ENCODE measurements around the gene PSMB10.
"Not testable (repeated sequence)": the region's sequence is repeated elsewhere in the genome, so short reads cannot be mapped to it uniquely, and the experiment has no call there.

Gene PSMB10

DNA sequence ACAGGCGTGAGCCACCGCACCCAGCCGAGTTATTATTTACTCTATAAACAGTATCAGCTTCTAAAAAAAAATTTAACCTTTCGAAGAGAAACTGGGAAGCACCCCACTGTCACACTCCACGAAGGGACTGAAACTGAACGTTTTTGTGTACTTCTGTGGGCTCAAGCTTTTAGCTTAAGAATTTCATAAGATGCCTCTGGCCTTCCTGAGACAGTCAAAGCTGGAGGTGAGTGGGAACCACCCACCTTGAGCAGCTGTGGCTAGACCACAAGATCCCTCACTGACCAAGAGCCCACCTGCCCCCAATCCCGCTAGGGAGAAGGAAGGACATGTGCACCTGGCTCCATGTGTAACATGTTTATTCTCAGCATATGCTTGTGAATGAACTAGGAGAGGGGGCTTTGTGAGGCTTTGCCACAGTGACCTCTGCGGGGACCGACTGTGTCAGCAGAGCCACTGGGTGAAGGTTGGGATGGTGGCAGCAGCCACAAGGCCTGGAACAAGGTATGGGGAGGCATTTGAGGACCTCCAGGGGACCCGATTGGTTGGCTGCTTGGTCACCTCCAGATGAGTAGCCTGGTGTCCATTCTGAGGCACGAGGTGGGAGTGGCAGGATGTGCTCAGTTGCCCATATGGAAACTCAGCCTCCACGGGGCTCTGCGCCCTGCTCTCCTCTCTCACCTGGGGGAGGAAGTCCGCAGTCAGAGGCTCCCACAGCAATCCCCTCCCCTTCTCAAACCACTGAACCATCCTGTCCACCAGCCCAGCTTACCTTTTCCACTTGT is 38.9 kb upstream of the PSMB10 start:
- no peak overlapping the region for H3K4me3 ChIP-seq (ENCODE audit: control insufficient read depth, low read depth, low read length)
- no peak for TF ChIP-seq CTCF (conservative IDR thresholded peaks at IDR 0.05; ENCODE audit: control insufficient read depth, insufficient read depth, low read depth, low read length)
- no peak for DNase-seq (ENCODE audit: low read depth)

DNA sequence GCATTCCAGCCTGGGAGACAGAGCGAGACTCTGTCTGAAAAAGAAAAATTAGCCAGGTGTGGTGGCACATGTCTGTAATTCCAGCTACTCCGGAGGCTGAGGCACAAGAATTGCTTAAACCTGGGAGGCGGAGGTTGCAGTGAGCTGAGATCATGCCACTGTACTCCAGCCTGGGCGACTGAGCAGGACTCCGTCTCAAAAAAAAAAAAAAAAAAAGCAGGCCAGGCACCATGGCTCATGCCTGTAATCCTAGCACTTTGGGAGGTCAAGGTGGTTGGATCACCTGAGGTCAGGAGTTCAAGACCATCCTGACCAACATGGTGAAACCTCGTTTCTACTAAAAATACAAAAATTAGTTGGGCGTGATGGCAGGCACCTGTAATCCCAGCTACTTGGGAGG is 35.6 kb upstream of the PSMB10 start:
- DNase-seq (ENCODE audit: low read depth); H3K4me3 ChIP-seq (ENCODE audit: control insufficient read depth, low read depth, low read length): not testable (repeated sequence)

DNA sequence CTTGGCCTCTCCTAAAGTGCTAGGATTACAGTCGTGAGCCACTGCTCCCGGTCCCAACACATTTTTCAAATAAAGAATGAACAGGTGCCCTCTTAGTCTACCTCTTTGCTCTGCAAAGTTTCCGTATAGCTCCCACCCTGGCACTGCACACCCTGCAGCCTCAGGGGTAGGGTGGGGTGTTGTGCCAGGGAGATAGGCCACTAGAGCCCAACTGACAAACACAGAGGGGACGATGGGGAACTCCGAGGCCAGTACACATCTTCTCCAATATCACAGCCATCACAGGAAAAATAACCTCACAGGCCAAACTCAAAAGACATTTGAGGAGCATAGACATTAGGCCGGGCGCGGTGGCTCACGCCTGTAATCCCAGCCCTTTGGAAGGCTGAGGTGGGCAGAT is 34.5 kb upstream of the PSMB10 start:
- DNase-seq (ENCODE audit: low read depth), result no peak
- no peak overlapping the region for H3K4me3 ChIP-seq (ENCODE audit: control insufficient read depth, low read depth, low read length)
- no peak for TF ChIP-seq CTCF (conservative IDR thresholded peaks at IDR 0.05; ENCODE audit: control insufficient read depth, insufficient read depth, low read depth, low read length)

DNA sequence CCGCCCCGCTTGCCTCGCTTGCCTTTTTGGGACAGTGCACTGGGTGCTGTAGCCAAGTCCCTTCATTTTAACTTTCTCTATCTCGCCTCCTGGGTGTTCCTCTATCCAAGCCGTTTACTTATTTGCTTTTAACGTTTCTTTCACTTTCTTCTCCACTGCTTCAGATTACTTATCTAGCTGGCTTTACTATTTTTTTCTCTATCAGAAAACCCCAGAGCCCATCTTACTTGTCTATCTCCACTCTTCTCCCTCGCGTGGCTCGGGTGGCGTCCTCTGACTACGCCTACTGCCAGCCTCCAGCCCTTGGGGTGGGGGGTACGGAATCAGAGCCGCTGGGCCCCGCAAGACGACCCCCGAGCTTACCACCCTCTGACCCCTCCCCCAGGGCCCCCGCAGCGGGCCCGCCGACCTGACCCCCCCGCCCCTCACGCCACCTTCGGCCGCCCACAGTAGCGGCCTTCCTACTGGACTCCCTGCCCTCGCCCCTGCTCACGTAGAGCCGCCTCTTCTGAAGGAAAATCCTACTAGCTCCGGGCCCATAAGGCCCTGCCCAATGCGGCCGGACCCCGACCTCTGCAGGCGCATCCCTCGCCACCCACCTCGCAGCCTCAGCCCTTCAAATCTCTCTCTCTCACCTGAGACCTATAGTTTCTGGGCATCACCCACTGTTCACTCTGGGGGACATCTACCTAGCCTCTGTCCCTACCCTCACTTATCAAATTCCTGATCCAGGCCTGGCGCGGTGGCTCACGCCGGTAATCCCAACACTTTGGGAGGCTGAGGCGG is 32.8 kb upstream of the PSMB10 start:
- TF ChIP-seq CTCF (conservative IDR thresholded peaks at IDR 0.05; ENCODE audit: control insufficient read depth, insufficient read depth, low read depth, low read length), result no peak
- DNase-seq (ENCODE audit: low read depth), result no peak
- H3K4me3 ChIP-seq (ENCODE audit: control insufficient read depth, low read depth, low read length), result peak overlapping the region; percentile 63

GRCh38 chr16:67968400-67969253 is 32.0 kb upstream of the PSMB10 start, which contains the start of gene SLC12A4:
Gene SLC12A4 (minus strand): TSS chr16:67968637. CDS start chr16:67968553, 84 bp downstream.
- no peak for TF ChIP-seq CTCF (conservative IDR thresholded peaks at IDR 0.05; ENCODE audit: control insufficient read depth, insufficient read depth, low read depth, low read length)
- peak within 1 kb of the TSS; percentile 88 for H3K4me3 ChIP-seq (ENCODE audit: control insufficient read depth, low read depth, low read length)
- peak; percentile 62 for DNase-seq (ENCODE audit: low read depth)

DNA sequence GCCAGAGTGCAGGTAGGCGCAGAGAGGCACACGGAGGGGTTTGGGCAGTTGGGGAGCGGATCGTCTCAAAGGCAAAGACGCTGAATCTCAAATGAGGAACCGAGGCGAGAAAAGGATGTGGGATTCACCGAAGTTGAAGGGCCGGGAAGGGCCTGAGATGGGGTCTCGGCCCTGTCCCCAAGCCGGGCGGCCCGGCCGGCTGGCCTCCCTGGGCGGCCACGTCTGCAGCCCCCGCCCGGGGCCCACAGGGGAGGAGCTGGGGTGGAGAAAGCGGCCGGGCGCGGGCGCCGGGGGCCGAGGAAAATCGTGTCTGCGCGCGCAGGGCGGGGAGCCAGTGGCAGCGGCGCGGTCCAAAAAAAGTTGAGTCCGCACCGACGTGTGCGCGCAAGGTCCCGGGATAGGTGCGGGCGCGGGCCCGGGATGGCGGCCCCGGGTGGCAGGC is 31.3 kb upstream of the PSMB10 start:
- no peak for TF ChIP-seq CTCF (conservative IDR thresholded peaks at IDR 0.05; ENCODE audit: control insufficient read depth, insufficient read depth, low read depth, low read length)
- peak overlapping the region; percentile 88 for H3K4me3 ChIP-seq (ENCODE audit: control insufficient read depth, low read depth, low read length)
- no peak for DNase-seq (ENCODE audit: low read depth)
